Neural cell (in vitro differentiated cells): ENCODE measurements around the gene SLC36A4. TPM values are rescaled to one million over a fixed set of nuclear protein-coding genes. Genes with fewer than 3 reads are reported as not detected.

Source experiments
- H2AFZ ChIP-seq: fragments of 200-600, 300-800 bp; sonication (generic), shearing (Covaris generic); 2 replicates; pipeline ENCODE4 v1.6.0; 2014; ENCODE audit warnings: low read depth, mild to moderate bottlenecking, antibody characterized with exemption, low read length, moderate library complexity
- H3F3A ChIP-seq: fragments of 200-600 bp; shearing (Covaris generic); 2 replicates; pipeline ENCODE4 v1.6.1; 2016; ENCODE audit warnings: mild to moderate bottlenecking, moderate library complexity, mixed read lengths, antibody characterized with exemption, low read length; ENCODE audit not compliant: insufficient read depth, poor library complexity, severe bottlenecking
- H3K27ac ChIP-seq: fragments of 200-600, 300-800 bp; sonication (generic), shearing (Covaris generic); 2 replicates; pipeline ENCODE4 v1.5.1; 2014; ENCODE audit warnings: mild to moderate bottlenecking, low read length, moderate library complexity
- H3K27me3 ChIP-seq: fragments of 300-800, 200-600 bp; sonication (generic), shearing (Covaris generic); 2 replicates; pipeline ENCODE4 v1.6.0; 2014; ENCODE audit warnings: mild to moderate bottlenecking, low read depth, low read length, moderate library complexity; ENCODE audit not compliant: insufficient read depth
- H3K36me3 ChIP-seq: fragments of 300-800, 200-600 bp; sonication (generic), shearing (Covaris generic); 2 replicates; pipeline ENCODE4 v1.5.1; 2014; ENCODE audit warnings: mild to moderate bottlenecking, antibody characterized with exemption, low read length, moderate library complexity; ENCODE audit not compliant: insufficient read depth
- H3K4me2 ChIP-seq: fragments of 300-800, 200-600 bp; sonication (generic), shearing (Covaris generic); 2 replicates; pipeline ENCODE4 v1.6.0; 2014; ENCODE audit warnings: mild to moderate bottlenecking, low read length
- H3K4me3 ChIP-seq: fragments of 300-800, 200-600 bp; sonication (generic), shearing (Covaris generic); 2 replicates; pipeline ENCODE4 v1.5.1; 2014; ENCODE audit warnings: mild to moderate bottlenecking, low read length, moderate library complexity
- H3K79me2 ChIP-seq: fragments of 200-600 bp; shearing (Covaris generic); replicated peaks from 2 replicates; pipeline ENCODE4 v1.6.0; 2014; ENCODE audit warnings: mild to moderate bottlenecking, low read length, moderate library complexity; ENCODE audit not compliant: insufficient read depth
- H3K9ac ChIP-seq: fragments of 300-800, 200-600 bp; sonication (generic), shearing (Covaris generic); 2 replicates; pipeline ENCODE4 v1.6.1; 2016; ENCODE audit warnings: mild to moderate bottlenecking, low read length, mixed read lengths
- H3K9me2 ChIP-seq: fragments of 200-600 bp; shearing (Covaris generic); 2 replicates; pipeline ENCODE4 v1.6.1; 2016; ENCODE audit warnings: mild to moderate bottlenecking, low read length, mixed read lengths; ENCODE audit not compliant: insufficient read depth
- H3K9me3 ChIP-seq: fragments of 200-600, 300-800 bp; sonication (generic), shearing (Covaris generic); 2 replicates; pipeline ENCODE4 v1.6.1; 2016; ENCODE audit warnings: mild to moderate bottlenecking, mixed run types, low read length, moderate library complexity, mixed read lengths
- H4K20me1 ChIP-seq: fragments of 200-600 bp; shearing (Covaris generic); 2 replicates; pipeline ENCODE4 v1.6.1; 2016; ENCODE audit warnings: mild to moderate bottlenecking, mixed run types; ENCODE audit not compliant: insufficient read depth
- EP300 ChIP-seq: fragments of 450-650 bp; conservative IDR thresholded peaks from 2 replicates; pipeline ENCODE4 v1.6.1; 2014; ENCODE audit warnings: antibody characterized with exemption, mild to moderate bottlenecking, moderate library complexity; ENCODE audit not compliant: poor library complexity, severe bottlenecking
- EZH2 ChIP-seq: fragments of 200-600, 300-800 bp; shearing (Covaris generic), sonication (generic); IDR thresholded peaks from 2 replicates; pipeline ENCODE4 v1.6.1; 2014; ENCODE audit warnings: antibody characterized with exemption, low read length, borderline replicate concordance, mild to moderate bottlenecking; ENCODE audit not compliant: insufficient read depth, poor library complexity, severe bottlenecking
- MXI1 ChIP-seq: fragments of 450-650 bp; conservative IDR thresholded peaks from 2 replicates; pipeline ENCODE4 v1.6.1; 2014; ENCODE audit warnings: antibody characterized with exemption, mild to moderate bottlenecking; ENCODE audit not compliant: poor library complexity, severe bottlenecking
- POLR2AphosphoS5 ChIP-seq: IDR thresholded peaks from 2 replicates; pipeline ENCODE4 v1.6.1; 2012
- RAD21 ChIP-seq: fragments of 450-650 bp; conservative IDR thresholded peaks from 2 replicates; pipeline ENCODE4 v1.6.1; 2014; ENCODE audit warnings: antibody characterized with exemption, mild to moderate bottlenecking, moderate library complexity
- SMC3 ChIP-seq: fragments of 450-650 bp; conservative IDR thresholded peaks from 2 replicates; pipeline ENCODE4 v1.6.1; 2014; ENCODE audit warnings: antibody characterized with exemption, mild to moderate bottlenecking, moderate library complexity; ENCODE audit not compliant: poor library complexity
- TAF1 ChIP-seq: IDR thresholded peaks from 2 replicates; pipeline ENCODE4 v1.6.1; 2012; ENCODE audit warnings: low read depth
- polyA plus RNA-seq: library from polyadenylated mRNA; depleted of rRNA; stranded (reverse); fragments of >200 nt; gene quantifications from 2 replicates; pipeline ENCODE4 v1.2.3, GENCODE V29; 2014
- small RNA-seq, 3 experiments: library from RNA; depleted of rRNA; stranded (forward); fragments of <200 nt; gene quantifications; one replicate each; pipeline ENCODE3, GENCODE V24; 2012
- TF ChIP-seq, protein P1 (sequence below): IDR thresholded peaks from 2 replicates; pipeline ENCODE4 v1.6.1; 2012; ENCODE audit warnings: borderline replicate concordance
- TF ChIP-seq, protein P2 (sequence below): fragments of 450-650 bp; IDR thresholded peaks from 2 replicates; pipeline ENCODE4 v1.5.1; 2014; ENCODE audit warnings: antibody characterized with exemption, mild to moderate bottlenecking, moderate library complexity; ENCODE audit not compliant: poor library complexity, severe bottlenecking

The SLC36A4 gene
- polyA plus RNA-seq, 1 donor from 2014 or later: 34.9 TPM

GRCh38 chr11:93099806-93100205 lies 98.0 kb downstream of the SLC36A4 start:
- H3K9me2 ChIP-seq: no peaks in the 10 kb centered on the region
- H3K9me3 ChIP-seq: no peaks in the 10 kb centered on the region
- no peak overlapping the region for H3K9ac ChIP-seq
- H3K27me3 ChIP-seq: no peaks in the 10 kb centered on the region
- no peak overlapping the region for H2AFZ ChIP-seq
- no peaks in the 10 kb centered on the region for H3K79me2 ChIP-seq
- no peak overlapping the region for H3K4me3 ChIP-seq
- no peak overlapping the region for H3K4me2 ChIP-seq
- no peaks in the 10 kb centered on the region for H4K20me1 ChIP-seq
- no peak overlapping the region for H3K27ac ChIP-seq
- TF ChIP-seq POLR2AphosphoS5 (no peak), RAD21 (no peak), MXI1 (no peak), TAF1 (no peak), EZH2 (no peak), EP300 (no peak), SMC3 (no peak)
- TF ChIP-seq, protein P1, sequence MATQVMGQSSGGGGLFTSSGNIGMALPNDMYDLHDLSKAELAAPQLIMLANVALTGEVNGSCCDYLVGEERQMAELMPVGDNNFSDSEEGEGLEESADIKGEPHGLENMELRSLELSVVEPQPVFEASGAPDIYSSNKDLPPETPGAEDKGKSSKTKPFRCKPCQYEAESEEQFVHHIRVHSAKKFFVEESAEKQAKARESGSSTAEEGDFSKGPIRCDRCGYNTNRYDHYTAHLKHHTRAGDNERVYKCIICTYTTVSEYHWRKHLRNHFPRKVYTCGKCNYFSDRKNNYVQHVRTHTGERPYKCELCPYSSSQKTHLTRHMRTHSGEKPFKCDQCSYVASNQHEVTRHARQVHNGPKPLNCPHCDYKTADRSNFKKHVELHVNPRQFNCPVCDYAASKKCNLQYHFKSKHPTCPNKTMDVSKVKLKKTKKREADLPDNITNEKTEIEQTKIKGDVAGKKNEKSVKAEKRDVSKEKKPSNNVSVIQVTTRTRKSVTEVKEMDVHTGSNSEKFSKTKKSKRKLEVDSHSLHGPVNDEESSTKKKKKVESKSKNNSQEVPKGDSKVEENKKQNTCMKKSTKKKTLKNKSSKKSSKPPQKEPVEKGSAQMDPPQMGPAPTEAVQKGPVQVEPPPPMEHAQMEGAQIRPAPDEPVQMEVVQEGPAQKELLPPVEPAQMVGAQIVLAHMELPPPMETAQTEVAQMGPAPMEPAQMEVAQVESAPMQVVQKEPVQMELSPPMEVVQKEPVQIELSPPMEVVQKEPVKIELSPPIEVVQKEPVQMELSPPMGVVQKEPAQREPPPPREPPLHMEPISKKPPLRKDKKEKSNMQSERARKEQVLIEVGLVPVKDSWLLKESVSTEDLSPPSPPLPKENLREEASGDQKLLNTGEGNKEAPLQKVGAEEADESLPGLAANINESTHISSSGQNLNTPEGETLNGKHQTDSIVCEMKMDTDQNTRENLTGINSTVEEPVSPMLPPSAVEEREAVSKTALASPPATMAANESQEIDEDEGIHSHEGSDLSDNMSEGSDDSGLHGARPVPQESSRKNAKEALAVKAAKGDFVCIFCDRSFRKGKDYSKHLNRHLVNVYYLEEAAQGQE: no peak
- TF ChIP-seq, protein P2, sequence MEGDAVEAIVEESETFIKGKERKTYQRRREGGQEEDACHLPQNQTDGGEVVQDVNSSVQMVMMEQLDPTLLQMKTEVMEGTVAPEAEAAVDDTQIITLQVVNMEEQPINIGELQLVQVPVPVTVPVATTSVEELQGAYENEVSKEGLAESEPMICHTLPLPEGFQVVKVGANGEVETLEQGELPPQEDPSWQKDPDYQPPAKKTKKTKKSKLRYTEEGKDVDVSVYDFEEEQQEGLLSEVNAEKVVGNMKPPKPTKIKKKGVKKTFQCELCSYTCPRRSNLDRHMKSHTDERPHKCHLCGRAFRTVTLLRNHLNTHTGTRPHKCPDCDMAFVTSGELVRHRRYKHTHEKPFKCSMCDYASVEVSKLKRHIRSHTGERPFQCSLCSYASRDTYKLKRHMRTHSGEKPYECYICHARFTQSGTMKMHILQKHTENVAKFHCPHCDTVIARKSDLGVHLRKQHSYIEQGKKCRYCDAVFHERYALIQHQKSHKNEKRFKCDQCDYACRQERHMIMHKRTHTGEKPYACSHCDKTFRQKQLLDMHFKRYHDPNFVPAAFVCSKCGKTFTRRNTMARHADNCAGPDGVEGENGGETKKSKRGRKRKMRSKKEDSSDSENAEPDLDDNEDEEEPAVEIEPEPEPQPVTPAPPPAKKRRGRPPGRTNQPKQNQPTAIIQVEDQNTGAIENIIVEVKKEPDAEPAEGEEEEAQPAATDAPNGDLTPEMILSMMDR: no peak
- H3F3A ChIP-seq: no peaks in the 10 kb centered on the region
- no peaks in the 10 kb centered on the region for H3K36me3 ChIP-seq

Small RNAs within 50 kb of the gene (small RNA-seq; reads per million reads assigned to genes)
- 0 reads per million in 3 experiments for gene AP003072.1

Other genes with a start within 250 kb of the SLC36A4 start
- gene MTNR1B, start 228.3 kb downstream of the SLC36A4 start, polyA plus RNA-seq: not detected in 2 replicates
- 0.46 TPM in 1 of 2 replicates, not detected in the other for gene DEUP1, start 132.8 kb upstream of the SLC36A4 start, polyA plus RNA-seq